Loucy (cell line): ENCODE results near the gene PJVK.

Experiments used
- EZH2phosphoT487 ChIP-seq: fragments of 200-600 bp; IDR thresholded peaks from 2 replicates; pipeline ENCODE4 v1.6.1; 2018; ENCODE audit warnings: antibody characterized with exemption, mild to moderate bottlenecking, moderate library complexity, borderline replicate concordance
- TF ChIP-seq, protein P1 (sequence below): fragments of 200-600 bp; sonication (generic); conservative IDR thresholded peaks from 2 replicates; pipeline ENCODE4 v1.5.1; 2014; ENCODE audit warnings: mild to moderate bottlenecking, antibody characterized with exemption, low read length

DNA sequence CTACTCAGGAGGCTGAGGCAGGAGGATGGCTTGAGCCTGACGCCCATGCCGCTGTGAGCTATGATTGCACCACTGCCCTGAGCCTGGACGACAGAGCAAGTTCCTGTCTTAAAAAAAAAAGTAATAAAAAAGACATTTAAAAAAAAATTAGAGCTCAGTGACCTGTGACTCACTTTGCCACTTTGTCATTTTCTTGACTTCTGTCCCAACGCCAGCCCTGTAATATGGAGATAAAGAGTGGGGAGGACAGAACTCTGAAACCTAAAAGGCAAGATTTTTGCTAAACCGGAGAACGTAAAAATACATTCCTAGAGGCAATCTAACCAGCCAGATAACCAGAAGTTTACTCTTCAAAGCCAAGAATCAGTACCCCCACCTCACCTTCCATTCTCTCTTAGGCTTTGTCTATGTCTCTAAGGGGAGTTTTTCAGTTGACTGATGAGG lies 49.2 kb upstream of the PJVK start:
- TF ChIP-seq, protein P1, sequence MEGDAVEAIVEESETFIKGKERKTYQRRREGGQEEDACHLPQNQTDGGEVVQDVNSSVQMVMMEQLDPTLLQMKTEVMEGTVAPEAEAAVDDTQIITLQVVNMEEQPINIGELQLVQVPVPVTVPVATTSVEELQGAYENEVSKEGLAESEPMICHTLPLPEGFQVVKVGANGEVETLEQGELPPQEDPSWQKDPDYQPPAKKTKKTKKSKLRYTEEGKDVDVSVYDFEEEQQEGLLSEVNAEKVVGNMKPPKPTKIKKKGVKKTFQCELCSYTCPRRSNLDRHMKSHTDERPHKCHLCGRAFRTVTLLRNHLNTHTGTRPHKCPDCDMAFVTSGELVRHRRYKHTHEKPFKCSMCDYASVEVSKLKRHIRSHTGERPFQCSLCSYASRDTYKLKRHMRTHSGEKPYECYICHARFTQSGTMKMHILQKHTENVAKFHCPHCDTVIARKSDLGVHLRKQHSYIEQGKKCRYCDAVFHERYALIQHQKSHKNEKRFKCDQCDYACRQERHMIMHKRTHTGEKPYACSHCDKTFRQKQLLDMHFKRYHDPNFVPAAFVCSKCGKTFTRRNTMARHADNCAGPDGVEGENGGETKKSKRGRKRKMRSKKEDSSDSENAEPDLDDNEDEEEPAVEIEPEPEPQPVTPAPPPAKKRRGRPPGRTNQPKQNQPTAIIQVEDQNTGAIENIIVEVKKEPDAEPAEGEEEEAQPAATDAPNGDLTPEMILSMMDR: no peak
- no peak for TF ChIP-seq EZH2phosphoT487
